ENCODE measurements around the gene PABPN1.

Gene PABPN1

GRCh38 chr14:23299211-23299957 is 21.9 kb upstream of the PABPN1 start:
- TF ChIP-seq CTCF (IDR thresholded peaks at IDR 0.05; ENCODE audit: low read depth, low read length): peak; percentile 34
- no peak for DNase-seq (ENCODE audit: extremely low read depth, low read depth)

- TF ChIP-seq CTCF (IDR thresholded peaks at IDR 0.05; ENCODE audit: low read depth, low read length): no peak
- DNase-seq (ENCODE audit: extremely low read depth, low read depth): no peak
Measured at GRCh38 chr14:23299986-23300686, 21.1 kb upstream of the PABPN1 start.

GRCh38 chr14:23300687-23301223 is 20.5 kb upstream of the PABPN1 start:
- DNase-seq (ENCODE audit: extremely low read depth, low read depth): no peak
- no peak for TF ChIP-seq CTCF (IDR thresholded peaks at IDR 0.05; ENCODE audit: low read depth, low read length)

GRCh38 chr14:23301288-23301968 is 19.8 kb upstream of the PABPN1 start:
- DNase-seq (ENCODE audit: extremely low read depth, low read depth): peak; percentile 97
- TF ChIP-seq CTCF (IDR thresholded peaks at IDR 0.05; ENCODE audit: low read depth, low read length): peak; percentile 60

GRCh38 chr14:23301969-23302289 is 19.3 kb upstream of the PABPN1 start:
- no peak for DNase-seq (ENCODE audit: extremely low read depth, low read depth)
- no peak for TF ChIP-seq CTCF (IDR thresholded peaks at IDR 0.05; ENCODE audit: low read depth, low read length)

- DNase-seq (ENCODE audit: extremely low read depth, low read depth): no peak
- TF ChIP-seq CTCF (IDR thresholded peaks at IDR 0.05; ENCODE audit: low read depth, low read length): no peak
Measured at GRCh38 chr14:23302290-23303225, 18.7 kb upstream of the PABPN1 start, which contains the start of gene PPP1R3E. Gene PPP1R3E (minus strand): TSS chr14:23302859. CDS start chr14:23302576, 283 bp downstream.
